Osteocyte (in vitro differentiated cells): ENCODE measurements around the gene ZFYVE21. TPM values are rescaled to one million over a fixed set of nuclear protein-coding genes. Genes with fewer than 3 reads are reported as not detected.

Source experiments
- DNase-seq: peaks from one replicate; pipeline ENCODE4 v3.0.0; 2021; ENCODE audit warnings: mixed read lengths; ENCODE audit not compliant: unreplicated experiment; ENCODE audit errors: extremely low spot score
- H3K27ac Mint-ChIP-seq: one replicate; pipeline ENCODE4 v1.8.0; 2021; ENCODE audit warnings: mild to moderate bottlenecking, mixed read lengths; ENCODE audit not compliant: unreplicated experiment
- H3K27me3 Mint-ChIP-seq: one replicate; pipeline ENCODE4 v1.8.0; 2021; ENCODE audit warnings: mixed read lengths; ENCODE audit not compliant: unreplicated experiment
- H3K36me3 Mint-ChIP-seq: one replicate; pipeline ENCODE4 v1.8.0; 2021; ENCODE audit warnings: mixed read lengths; ENCODE audit not compliant: unreplicated experiment
- H3K4me1 Mint-ChIP-seq: one replicate; pipeline ENCODE4 v1.8.0; 2021; ENCODE audit warnings: mixed read lengths; ENCODE audit not compliant: unreplicated experiment
- H3K4me3 Mint-ChIP-seq: one replicate; pipeline ENCODE4 v1.8.0; 2021; ENCODE audit warnings: mild to moderate bottlenecking, moderate library complexity, mixed read lengths; ENCODE audit not compliant: unreplicated experiment
- H3K9me3 Mint-ChIP-seq: one replicate; pipeline ENCODE4 v1.8.0; 2021; ENCODE audit warnings: mixed read lengths; ENCODE audit not compliant: unreplicated experiment
- total RNA-seq: library from RNA; stranded (reverse); gene quantifications from 2 replicates; pipeline ENCODE4 v1.2.1, GENCODE V29; 2021
- TF ChIP-seq, protein P1 (sequence below): fragments of 200-600 bp; sonication (generic); IDR thresholded peaks from 2 replicates; pipeline ENCODE4 v1.5.0; 2021; ENCODE audit warnings: antibody characterized with exemption, mild to moderate bottlenecking, moderate library complexity

Gene ZFYVE21
- total RNA-seq, 1 donor from 2014 or later, result 52.9 TPM

DNA sequence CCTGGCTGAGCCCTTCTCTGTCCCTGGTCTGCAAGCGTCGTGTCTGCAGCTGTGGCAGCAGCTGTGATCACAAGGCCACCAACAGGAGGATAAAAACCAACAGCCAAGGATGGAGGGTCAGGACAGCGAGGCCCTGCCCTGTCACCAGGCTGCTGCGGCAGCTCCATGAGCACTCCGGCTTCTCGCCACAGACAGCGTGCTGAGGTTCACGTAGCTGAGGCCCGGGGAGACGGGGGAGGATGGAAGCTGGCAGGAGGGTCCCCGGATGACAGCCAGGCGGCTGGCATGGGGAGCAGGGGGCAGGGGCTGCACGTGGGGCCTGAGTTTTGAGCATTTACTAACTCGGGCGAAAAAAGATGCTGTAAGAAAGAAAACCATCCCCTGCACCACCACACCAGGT, 5.8 kb upstream of the ZFYVE21 start:
- H3K4me1 Mint-ChIP-seq, result peaks cover 21% of the 10 kb centered on the region
- H3K9me3 Mint-ChIP-seq, result no peaks in the 10 kb centered on the region
- H3K4me3 Mint-ChIP-seq, result no peak overlapping the region
- H3K36me3 Mint-ChIP-seq, result peaks cover 5% of the 10 kb centered on the region
- H3K27me3 Mint-ChIP-seq, result no peaks in the 10 kb centered on the region
- TF ChIP-seq, protein P1, sequence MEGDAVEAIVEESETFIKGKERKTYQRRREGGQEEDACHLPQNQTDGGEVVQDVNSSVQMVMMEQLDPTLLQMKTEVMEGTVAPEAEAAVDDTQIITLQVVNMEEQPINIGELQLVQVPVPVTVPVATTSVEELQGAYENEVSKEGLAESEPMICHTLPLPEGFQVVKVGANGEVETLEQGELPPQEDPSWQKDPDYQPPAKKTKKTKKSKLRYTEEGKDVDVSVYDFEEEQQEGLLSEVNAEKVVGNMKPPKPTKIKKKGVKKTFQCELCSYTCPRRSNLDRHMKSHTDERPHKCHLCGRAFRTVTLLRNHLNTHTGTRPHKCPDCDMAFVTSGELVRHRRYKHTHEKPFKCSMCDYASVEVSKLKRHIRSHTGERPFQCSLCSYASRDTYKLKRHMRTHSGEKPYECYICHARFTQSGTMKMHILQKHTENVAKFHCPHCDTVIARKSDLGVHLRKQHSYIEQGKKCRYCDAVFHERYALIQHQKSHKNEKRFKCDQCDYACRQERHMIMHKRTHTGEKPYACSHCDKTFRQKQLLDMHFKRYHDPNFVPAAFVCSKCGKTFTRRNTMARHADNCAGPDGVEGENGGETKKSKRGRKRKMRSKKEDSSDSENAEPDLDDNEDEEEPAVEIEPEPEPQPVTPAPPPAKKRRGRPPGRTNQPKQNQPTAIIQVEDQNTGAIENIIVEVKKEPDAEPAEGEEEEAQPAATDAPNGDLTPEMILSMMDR, result no peak
- no peak overlapping the region for H3K27ac Mint-ChIP-seq
- no peak for DNase-seq

DNA sequence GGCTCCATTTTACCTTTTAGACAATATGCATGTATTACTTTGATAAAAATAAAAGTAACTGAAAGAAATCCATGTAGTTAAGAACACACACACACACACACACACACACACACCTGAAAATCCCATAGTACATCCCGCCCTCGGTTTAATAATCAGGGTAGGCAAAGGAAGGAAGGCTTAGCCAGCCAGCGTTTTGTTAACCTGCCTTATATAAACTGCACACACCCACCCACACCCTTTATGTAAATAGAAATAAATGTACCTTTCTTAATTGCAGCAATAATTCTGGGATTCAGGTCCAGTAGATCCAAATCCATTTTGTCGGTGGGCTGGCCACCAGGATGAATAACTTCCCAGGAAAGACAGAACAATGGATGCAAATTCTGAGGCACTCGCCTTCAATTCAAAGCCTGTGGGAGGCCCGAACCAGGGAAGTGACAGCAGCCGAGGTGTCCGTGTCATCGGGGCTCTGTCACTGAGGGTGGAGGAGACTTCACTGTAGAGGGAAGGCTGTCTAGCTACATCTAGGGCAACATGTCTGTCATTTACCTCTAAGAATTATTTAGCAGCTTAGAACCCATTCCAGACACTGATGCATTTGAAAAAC, 4.7 kb upstream of the ZFYVE21 start:
- H3K36me3 Mint-ChIP-seq, result no peaks in the 10 kb centered on the region
- no peak overlapping the region for H3K27ac Mint-ChIP-seq
- TF ChIP-seq, protein P1, result no peak
- H3K9me3 Mint-ChIP-seq, result no peaks in the 10 kb centered on the region
- H3K27me3 Mint-ChIP-seq, result no peaks in the 10 kb centered on the region
- no peak for DNase-seq
- peaks cover 23% of the 10 kb centered on the region for H3K4me1 Mint-ChIP-seq
- no peak overlapping the region for H3K4me3 Mint-ChIP-seq

DNA sequence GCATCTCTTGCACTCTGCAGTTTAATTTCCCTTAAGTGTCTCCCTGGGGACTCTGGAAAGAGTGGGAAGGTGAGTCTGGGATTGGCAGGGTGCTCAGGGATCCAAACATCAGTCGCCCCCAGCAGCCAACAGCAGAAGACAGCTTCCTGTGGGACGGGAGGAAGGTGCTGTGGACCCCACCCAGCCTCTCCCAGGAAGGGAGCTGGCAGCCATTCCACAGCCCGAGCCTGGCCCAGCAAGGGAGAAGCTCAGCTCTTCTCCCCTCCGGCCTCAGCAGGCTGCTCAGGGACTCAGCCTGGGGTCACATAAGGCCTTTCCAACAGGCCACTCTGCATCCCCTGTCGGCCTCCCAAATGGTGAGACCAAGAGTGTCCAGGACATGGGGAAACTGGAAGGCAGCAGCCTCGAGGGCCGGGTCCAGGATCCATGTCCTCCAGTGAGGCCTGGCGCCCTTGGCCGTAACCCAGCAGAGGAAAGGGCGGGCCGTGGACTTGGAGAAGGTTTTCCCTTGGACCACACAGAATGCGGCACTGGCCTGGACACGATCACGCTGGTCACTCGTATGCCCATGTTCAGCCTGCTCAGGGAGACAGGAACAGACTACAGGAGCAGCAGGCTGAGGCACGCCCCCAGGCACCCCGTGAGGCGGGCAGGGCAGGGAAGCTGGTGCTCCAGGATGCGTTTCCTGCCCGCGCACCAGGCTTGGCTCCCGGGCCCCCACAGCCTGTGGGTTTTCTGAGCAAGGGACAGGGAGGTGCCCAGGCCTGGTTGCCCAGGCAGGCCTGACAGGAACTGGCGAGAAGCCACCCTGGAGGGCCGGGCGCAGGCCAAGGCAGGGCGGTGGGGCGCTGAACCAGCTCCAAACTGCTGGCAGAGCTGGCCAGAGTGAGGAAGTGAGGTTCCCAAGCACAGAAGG, 3.8 kb upstream of the ZFYVE21 start:
- no peaks in the 10 kb centered on the region for H3K27me3 Mint-ChIP-seq
- no peak overlapping the region for H3K4me3 Mint-ChIP-seq
- H3K4me1 Mint-ChIP-seq, result peaks cover 26% of the 10 kb centered on the region
- H3K9me3 Mint-ChIP-seq, result no peaks in the 10 kb centered on the region
- DNase-seq, result no peak
- H3K36me3 Mint-ChIP-seq, result no peaks in the 10 kb centered on the region
- H3K27ac Mint-ChIP-seq, result no peak overlapping the region
- TF ChIP-seq, protein P1, result no peak

DNA sequence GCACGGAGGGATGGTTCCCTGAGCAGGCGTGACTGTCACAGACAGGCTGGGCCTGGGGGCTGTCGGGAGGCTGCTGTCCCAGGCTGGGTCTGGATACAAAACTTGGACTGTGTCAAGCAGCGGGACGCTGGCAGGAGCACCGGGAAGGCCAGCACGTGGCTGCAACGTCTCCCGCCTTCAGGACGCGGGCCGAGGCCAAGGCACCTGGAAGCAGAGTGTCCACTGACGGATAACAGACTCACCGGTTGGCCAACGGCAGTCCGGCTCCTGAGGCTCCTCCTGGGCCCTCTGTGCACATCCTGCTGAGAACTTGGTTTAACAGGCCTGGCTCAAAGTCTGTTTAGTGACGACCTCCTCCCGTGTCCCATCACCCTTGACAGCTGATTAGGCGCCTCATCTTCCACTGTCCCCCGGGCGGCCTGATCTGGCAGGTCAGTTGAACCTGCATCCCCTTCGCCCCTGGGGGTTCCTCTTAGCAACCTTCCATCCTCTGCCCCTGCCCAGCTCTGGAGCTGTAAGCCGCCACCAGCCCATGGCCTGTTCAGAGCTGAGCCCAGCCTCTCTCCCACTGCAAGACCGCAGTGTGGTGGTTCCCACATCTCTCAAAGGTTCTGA, 2.9 kb upstream of the ZFYVE21 start:
- Mint-ChIP-seq H3K27ac (no peak overlapping the region), H3K4me1 (peaks cover 36% of the 10 kb centered on the region), H3K27me3 (no peaks in the 10 kb centered on the region), H3K36me3 (no peaks in the 10 kb centered on the region), H3K9me3 (no peaks in the 10 kb centered on the region), H3K4me3 (no peak overlapping the region)
- TF ChIP-seq, protein P1, result no peak
- no peak for DNase-seq
